Measurements from ENCODE around the gene ZNF239. TPM values are rescaled to one million over a fixed set of nuclear protein-coding genes. Genes with fewer than 3 reads are reported as not detected.
"Not testable (repeated sequence)": the region's sequence is repeated elsewhere in the genome, so short reads cannot be mapped to it uniquely, and the experiment has no call there.

ZNF239 gene
- total RNA-seq, 1 donor from 2014 or later: 9.4 TPM

GRCh38 chr10:43569681-43570080 lies 4.7 kb downstream of the ZNF239 start:
- intact Hi-C loops (cut with micrococcal nuclease): loop anchor here (5.0 kb wide), 2 partner anchors 162 to 1202 kb away; partner anchors contain the start of gene HNRNPF
- H3K4me3 Mint-ChIP-seq: no peak overlapping the region
- peaks cover 25% of the 10 kb centered on the region for H3K36me3 Mint-ChIP-seq (ENCODE audit: low read depth)
- H3K27me3 Mint-ChIP-seq: no peaks in the 10 kb centered on the region
- peaks cover 2% of the 10 kb centered on the region for H3K9me3 Mint-ChIP-seq
- TF ChIP-seq CTCF (IDR thresholded peaks at IDR 0.05): no peak
- DNase-seq (no peak), ATAC-seq (ENCODE audit: low read depth) (no peak)
- CTCF ChIA-PET: no interaction called here
- H3K27ac Mint-ChIP-seq: no peak overlapping the region
- POLR2A ChIA-PET: no interaction called here
- H3K4me1 Mint-ChIP-seq: peaks cover 32% of the 10 kb centered on the region

GRCh38 chr10:43557214-43557613 lies 17.2 kb downstream of the ZNF239 start:
- no peak overlapping the region for H3K27ac Mint-ChIP-seq
- ATAC-seq (ENCODE audit: low read depth) (no peak), DNase-seq (no peak)
- no peak for TF ChIP-seq CTCF (IDR thresholded peaks at IDR 0.05)
- H3K36me3 Mint-ChIP-seq (ENCODE audit: low read depth): peaks cover 71% of the 10 kb centered on the region
- ChIA-PET CTCF (no interaction called here), POLR2A (no interaction called here)
- H3K9me3 Mint-ChIP-seq: peaks cover 38% of the 10 kb centered on the region
- intact Hi-C loops (cut with micrococcal nuclease): no loop called here
- no peak overlapping the region for H3K4me3 Mint-ChIP-seq
- H3K27me3 Mint-ChIP-seq: no peaks in the 10 kb centered on the region
- H3K4me1 Mint-ChIP-seq: no peaks in the 10 kb centered on the region

- DNase-seq; H3K9me3 Mint-ChIP-seq; CTCF ChIA-PET; H3K4me1 Mint-ChIP-seq; ATAC-seq (ENCODE audit: low read depth); H3K4me3 Mint-ChIP-seq; H3K27me3 Mint-ChIP-seq; H3K27ac Mint-ChIP-seq; H3K36me3 Mint-ChIP-seq (ENCODE audit: low read depth); POLR2A ChIA-PET; intact Hi-C loops (cut with micrococcal nuclease): not testable (repeated sequence)
Observed at GRCh38 chr10:43543746-43544145, 30.7 kb downstream of the ZNF239 start.

GRCh38 chr10:43524434-43525247 lies 49.8 kb downstream of the ZNF239 start:
- POLR2A ChIA-PET: no interaction called here

More at GRCh38 chr10:43524434-43525247, 49.8 kb downstream of the ZNF239 start:
- TF ChIP-seq CTCF (IDR thresholded peaks at IDR 0.05): no peak
- no peak for ATAC-seq (ENCODE audit: low read depth)
- no peak overlapping the region for H3K27ac Mint-ChIP-seq
- peaks cover 49% of the 10 kb centered on the region for H3K9me3 Mint-ChIP-seq
- intact Hi-C loops (cut with micrococcal nuclease): no loop called here
- CTCF ChIA-PET: no interaction called here
- no peaks in the 10 kb centered on the region for H3K27me3 Mint-ChIP-seq
- H3K4me1 Mint-ChIP-seq: no peaks in the 10 kb centered on the region
- DNase-seq: no peak
- H3K4me3 Mint-ChIP-seq: no peak overlapping the region
- H3K36me3 Mint-ChIP-seq (ENCODE audit: low read depth): peaks cover 22% of the 10 kb centered on the region

Other genes starting within 250 kb of the ZNF239 start
- gene FXYD4, start 203.0 kb downstream of the ZNF239 start, total RNA-seq: not detected in 2 replicates
- 253 and 255 TPM in 2 replicates for gene HNRNPF, start 165.4 kb downstream of the ZNF239 start, total RNA-seq
- 2.9 and 3.4 TPM in 2 replicates for gene ZNF487, start 137.5 kb downstream of the ZNF239 start, total RNA-seq
- gene ZNF485, start 31.8 kb upstream of the ZNF239 start, total RNA-seq: 7.6 and 9.0 TPM in 2 replicates
- gene ZNF32, start 74.3 kb upstream of the ZNF239 start, total RNA-seq: 26.7 and 30.1 TPM in 2 replicates